ENCODE data around the gene PEF1.
A peak's percentile ranks its signal among the peaks of the same experiment; 100 is the strongest.

Gene PEF1

DNA sequence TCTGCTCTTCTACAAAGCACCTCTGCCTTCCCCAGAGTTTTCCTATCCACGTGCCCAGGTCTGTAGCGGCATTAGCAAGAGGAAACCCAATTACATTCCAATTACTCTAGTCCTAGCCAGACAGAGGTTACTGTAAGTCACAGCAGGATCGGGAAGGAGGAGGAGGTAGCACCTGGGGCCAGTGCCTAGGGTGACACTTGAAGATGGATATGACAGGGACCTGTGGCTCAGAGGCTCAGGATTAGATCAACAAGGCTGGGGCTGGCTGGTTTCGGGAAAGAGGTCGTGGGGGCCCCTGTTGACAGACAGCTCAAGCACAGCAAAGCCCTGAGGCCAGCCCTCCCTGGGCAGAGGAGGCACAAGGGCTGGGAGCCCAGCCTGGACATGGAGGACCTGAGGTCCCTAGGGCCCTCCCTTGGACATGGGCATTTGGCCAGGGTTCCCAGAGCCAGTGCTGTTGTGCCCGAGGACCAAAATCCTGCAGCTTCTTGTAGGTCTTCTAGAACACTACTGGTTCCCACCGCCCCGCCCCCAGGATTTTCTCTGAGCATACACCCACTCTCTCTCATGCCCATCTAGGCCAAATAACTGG lies 30.2 kb downstream of the PEF1 start:
- ATAC-seq (ENCODE audit: low read depth) = no peak
- Mint-ChIP-seq H3K36me3 (no peaks in the 10 kb centered on the region), H3K4me3 (no peak overlapping the region)

DNA sequence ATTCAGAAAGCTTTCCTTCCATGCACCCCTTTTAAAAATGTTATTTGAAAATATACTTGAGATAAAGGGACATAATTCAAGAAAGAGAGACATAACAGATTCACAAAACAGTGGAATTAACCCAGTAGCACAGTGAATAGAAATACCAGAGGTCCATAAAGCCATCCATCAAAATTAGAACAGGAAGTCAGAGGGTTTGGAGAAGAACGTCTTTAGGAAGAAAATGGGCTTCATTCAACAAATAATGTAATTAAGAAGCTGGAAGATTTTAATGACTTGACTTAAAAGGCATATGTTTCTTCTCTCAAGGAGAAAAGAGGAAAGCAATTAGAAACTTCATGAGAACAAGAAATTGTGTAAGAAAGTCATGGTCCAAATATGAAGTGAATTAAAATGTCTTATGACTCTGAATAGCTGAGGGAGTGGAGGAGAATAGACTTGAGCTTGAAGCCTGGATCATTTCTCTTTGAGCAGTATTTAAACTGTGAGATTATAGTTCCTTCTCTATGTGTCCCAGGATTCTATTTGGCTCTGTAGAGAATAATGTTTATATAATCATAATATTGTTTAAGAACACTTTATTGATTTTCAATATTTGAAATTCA lies 35.1 kb downstream of the PEF1 start:
- DNase-seq (ENCODE audit: low spot score in 2 of 2) (no peak), ATAC-seq (ENCODE audit: low read depth) (no peak)
- no peak overlapping the region for H3K4me3 Mint-ChIP-seq
- H3K36me3 Mint-ChIP-seq = no peaks in the 10 kb centered on the region
- peaks cover 2% of the 10 kb centered on the region for H3K27me3 Mint-ChIP-seq
- peaks cover 5% of the 10 kb centered on the region for H3K4me1 Mint-ChIP-seq
- no peaks in the 10 kb centered on the region for H3K9me3 Mint-ChIP-seq
- H3K27ac Mint-ChIP-seq = no peak overlapping the region

More for the DNA sequence above, 30.2 kb downstream of the PEF1 start:
- Mint-ChIP-seq H3K27me3 (peaks cover 17% of the 10 kb centered on the region), H3K4me1 (peaks cover 6% of the 10 kb centered on the region), H3K9me3 (no peaks in the 10 kb centered on the region), H3K27ac (no peak overlapping the region)
- no peak for DNase-seq (ENCODE audit: low spot score in 2 of 2)

DNA sequence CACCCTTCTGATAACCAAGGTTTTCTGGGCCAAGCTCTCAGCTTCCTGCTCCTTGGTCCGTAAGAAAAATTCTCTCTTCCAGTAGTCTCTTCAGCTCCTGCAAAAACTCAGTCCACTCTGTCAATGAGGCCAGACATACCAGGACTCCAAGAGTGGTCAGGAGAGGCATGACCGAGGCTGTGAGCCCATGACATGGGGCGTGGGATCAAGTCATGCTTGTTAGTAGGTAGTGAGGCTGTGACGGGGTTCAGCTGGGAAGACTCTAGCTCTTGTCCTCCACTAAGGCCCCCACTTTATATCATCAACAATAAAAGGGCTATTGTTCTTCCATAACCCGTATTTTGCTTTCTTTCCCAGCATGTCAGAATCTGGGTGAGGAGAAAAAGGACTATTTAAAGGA lies 37.3 kb downstream of the PEF1 start:
- DNase-seq (ENCODE audit: low spot score in 2 of 2) = no peak
- Mint-ChIP-seq H3K9me3 (peaks cover 2% of the 10 kb centered on the region), H3K4me1 (peaks cover 5% of the 10 kb centered on the region), H3K36me3 (no peaks in the 10 kb centered on the region), H3K27me3 (no peaks in the 10 kb centered on the region), H3K4me3 (no peak overlapping the region), H3K27ac (no peak overlapping the region)
- ATAC-seq (ENCODE audit: low read depth) = no peak

DNA sequence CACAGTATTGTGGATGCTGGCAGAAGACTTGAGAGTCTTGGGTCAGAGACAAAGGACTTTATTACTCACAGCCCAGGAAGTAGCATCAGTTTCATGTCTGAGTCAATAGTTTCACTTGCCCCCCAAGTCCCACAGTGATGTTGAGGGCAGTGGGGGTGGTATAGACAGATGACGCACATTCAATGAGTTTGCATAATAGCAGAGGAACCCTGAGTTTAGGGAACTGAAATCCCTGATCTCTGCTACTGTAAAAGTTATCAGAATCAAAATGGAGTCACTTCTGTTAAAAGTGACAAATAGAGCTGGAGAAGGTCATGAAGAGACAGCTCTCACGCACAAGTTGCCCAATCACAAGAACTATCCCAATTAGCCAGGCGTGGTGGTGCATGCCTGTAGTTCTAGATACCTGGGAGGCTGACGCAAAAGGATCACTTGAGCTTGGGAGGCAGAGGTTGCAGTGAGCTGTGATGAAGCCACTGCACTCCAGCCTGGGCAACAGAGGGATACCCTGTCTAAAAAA lies 38.7 kb downstream of the PEF1 start:
- Mint-ChIP-seq H3K36me3 (no peaks in the 10 kb centered on the region), H3K27me3 (no peaks in the 10 kb centered on the region), H3K27ac (no peak overlapping the region), H3K9me3 (peaks cover 2% of the 10 kb centered on the region), H3K4me1 (peaks cover 5% of the 10 kb centered on the region), H3K4me3 (no peak overlapping the region)
- ATAC-seq (ENCODE audit: low read depth) = peak; percentile 97
- DNase-seq (ENCODE audit: low spot score in 2 of 2) = peak in 1 of 2 donors; percentile 27

DNA sequence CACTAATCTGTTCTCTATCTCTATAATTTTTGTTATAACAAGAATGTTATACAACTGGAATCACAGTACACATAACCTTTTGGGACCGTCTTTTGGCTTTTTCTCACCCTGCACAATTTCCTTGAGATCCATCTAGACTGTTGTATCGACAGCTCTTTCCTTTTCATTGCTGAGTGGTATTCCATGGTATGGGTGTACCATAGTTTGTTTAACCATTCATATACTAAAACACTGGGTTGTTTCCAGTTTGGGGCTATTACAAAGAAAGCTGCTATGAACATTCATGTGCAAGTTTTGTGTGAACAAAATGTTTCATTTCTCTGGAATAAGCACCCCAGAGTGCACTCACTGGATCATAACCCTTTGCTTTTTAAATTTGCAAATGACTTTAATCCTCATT lies 42.6 kb downstream of the PEF1 start:
- peaks cover 5% of the 10 kb centered on the region for H3K4me1 Mint-ChIP-seq
- H3K4me3 Mint-ChIP-seq = no peak overlapping the region
- no peaks in the 10 kb centered on the region for H3K36me3 Mint-ChIP-seq
- H3K27ac Mint-ChIP-seq = no peak overlapping the region
- DNase-seq (ENCODE audit: low spot score in 2 of 2) (no peak), ATAC-seq (ENCODE audit: low read depth) (no peak)
- H3K27me3 Mint-ChIP-seq = no peaks in the 10 kb centered on the region
- peaks cover 2% of the 10 kb centered on the region for H3K9me3 Mint-ChIP-seq

DNA sequence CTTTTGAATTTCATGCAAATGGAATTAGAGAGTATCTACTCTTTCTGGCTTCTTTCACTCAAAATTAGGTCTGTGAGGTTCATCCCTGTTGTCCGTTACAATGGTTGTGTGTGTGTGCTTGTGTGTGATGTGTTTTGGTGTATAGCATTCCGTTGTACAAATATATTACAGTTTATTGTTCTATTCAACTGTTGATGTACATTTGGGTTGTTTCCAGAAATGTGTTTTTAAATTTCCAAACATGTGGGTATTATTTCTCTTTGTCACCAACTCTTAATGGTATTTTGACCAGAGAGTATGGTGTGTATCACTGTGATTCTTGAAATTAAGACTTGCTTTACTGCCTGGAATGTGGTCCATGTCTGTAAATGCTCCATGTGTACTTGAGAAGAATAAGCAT lies 44.0 kb downstream of the PEF1 start:
- Mint-ChIP-seq H3K9me3 (peaks cover 2% of the 10 kb centered on the region), H3K27me3 (peaks cover 3% of the 10 kb centered on the region), H3K4me1 (peaks cover 2% of the 10 kb centered on the region), H3K27ac (no peak overlapping the region), H3K36me3 (no peaks in the 10 kb centered on the region), H3K4me3 (no peak overlapping the region)
- no peak for DNase-seq (ENCODE audit: low spot score in 2 of 2)
- no peak for ATAC-seq (ENCODE audit: low read depth)

DNA sequence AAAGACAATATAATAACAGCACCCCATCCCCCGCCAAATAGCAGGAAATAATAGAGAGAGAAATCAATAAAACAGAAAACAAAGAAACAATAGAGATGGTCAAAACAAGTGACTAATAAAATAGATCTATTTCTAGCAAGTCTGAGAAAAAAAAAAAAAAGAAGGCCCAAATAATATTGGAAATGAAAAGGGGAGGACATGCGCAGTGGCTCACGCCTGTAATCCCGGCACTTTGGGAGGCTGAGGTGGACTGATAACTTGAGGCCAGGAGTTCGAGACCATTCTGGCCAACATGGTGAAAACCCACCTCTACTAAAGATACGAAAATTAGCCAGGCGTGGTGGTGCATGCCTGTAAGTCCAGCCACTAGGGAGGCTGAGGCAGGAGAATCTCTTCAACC lies 45.7 kb downstream of the PEF1 start:
- H3K27me3 Mint-ChIP-seq = peaks cover 3% of the 10 kb centered on the region
- no peaks in the 10 kb centered on the region for H3K36me3 Mint-ChIP-seq
- no peak overlapping the region for H3K4me3 Mint-ChIP-seq
- H3K9me3 Mint-ChIP-seq = peaks cover 2% of the 10 kb centered on the region
- DNase-seq (ENCODE audit: low spot score in 2 of 2) = no peak
- ATAC-seq (ENCODE audit: low read depth) = no peak
- no peak overlapping the region for H3K27ac Mint-ChIP-seq
- peaks cover 2% of the 10 kb centered on the region for H3K4me1 Mint-ChIP-seq

DNA sequence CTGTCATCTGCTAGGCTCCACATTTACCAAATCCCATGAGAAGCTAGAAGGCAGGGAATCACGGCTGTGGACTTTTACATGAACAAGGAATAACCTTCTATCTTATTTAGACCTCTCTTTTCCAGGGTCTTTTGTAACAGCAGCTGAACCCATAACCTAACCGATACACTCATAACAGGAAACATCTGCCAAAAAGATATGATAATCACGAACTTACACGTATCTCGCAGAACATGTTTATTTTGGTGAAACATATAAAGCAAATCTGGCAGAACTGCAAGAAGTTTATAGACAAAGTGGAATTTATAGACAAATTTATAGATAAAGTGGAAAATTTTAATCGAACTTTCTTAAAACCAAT lies 48.0 kb downstream of the PEF1 start:
- Mint-ChIP-seq H3K4me1 (peaks cover 2% of the 10 kb centered on the region), H3K9me3 (no peaks in the 10 kb centered on the region), H3K4me3 (no peak overlapping the region), H3K27me3 (peaks cover 15% of the 10 kb centered on the region), H3K36me3 (no peaks in the 10 kb centered on the region), H3K27ac (no peak overlapping the region)
- DNase-seq (ENCODE audit: low spot score in 2 of 2) (no peak), ATAC-seq (ENCODE audit: low read depth) (no peak)

DNA sequence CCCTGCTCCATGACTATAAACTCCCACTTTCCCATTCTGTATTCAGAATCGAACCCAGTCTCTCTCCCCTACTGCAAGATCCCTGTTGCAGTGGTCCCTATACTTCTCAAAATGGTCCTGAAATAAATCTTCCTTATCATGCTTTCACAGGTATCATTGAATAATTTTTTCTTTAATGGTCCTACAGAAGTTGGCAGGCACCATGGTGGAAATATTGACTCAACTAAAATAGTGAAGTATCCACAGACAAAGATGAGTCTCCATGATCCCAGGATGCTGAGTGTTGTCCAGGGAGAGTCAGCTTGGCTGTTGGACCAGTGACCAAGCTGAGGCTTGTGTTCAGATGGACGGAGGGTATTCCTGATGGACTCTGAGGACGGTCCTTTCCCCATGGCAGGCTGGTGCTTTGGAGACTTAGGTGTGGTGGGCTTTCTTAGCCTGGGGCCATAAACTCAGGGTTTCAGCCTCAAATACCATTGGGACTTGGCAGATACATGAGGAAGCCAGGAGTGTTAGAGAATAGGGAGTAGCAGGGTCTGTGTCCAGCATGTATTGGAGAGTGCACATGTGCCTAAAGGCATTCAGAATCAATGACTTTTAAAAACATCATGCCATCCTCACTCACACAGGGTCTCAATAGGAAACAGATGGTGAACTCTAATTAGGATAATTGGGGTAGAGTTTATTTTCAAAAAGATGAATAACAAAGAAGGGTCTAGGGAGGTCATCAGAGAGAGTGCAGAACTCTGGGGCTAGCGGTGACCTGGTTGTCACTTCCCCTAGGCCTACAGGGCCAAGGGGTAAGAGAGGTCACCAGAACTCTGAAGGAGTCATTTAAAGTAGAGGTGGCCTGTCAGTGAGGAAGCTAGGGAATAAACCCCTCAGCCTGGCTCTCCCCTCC lies 48.6 kb downstream of the PEF1 start:
- H3K27me3 Mint-ChIP-seq = peaks cover 18% of the 10 kb centered on the region
- no peaks in the 10 kb centered on the region for H3K9me3 Mint-ChIP-seq
- no peak overlapping the region for H3K4me3 Mint-ChIP-seq
- H3K4me1 Mint-ChIP-seq = peaks cover 2% of the 10 kb centered on the region
- ATAC-seq (ENCODE audit: low read depth) (no peak), DNase-seq (ENCODE audit: low spot score in 2 of 2) (no peak)
- no peaks in the 10 kb centered on the region for H3K36me3 Mint-ChIP-seq
- no peak overlapping the region for H3K27ac Mint-ChIP-seq

DNA sequence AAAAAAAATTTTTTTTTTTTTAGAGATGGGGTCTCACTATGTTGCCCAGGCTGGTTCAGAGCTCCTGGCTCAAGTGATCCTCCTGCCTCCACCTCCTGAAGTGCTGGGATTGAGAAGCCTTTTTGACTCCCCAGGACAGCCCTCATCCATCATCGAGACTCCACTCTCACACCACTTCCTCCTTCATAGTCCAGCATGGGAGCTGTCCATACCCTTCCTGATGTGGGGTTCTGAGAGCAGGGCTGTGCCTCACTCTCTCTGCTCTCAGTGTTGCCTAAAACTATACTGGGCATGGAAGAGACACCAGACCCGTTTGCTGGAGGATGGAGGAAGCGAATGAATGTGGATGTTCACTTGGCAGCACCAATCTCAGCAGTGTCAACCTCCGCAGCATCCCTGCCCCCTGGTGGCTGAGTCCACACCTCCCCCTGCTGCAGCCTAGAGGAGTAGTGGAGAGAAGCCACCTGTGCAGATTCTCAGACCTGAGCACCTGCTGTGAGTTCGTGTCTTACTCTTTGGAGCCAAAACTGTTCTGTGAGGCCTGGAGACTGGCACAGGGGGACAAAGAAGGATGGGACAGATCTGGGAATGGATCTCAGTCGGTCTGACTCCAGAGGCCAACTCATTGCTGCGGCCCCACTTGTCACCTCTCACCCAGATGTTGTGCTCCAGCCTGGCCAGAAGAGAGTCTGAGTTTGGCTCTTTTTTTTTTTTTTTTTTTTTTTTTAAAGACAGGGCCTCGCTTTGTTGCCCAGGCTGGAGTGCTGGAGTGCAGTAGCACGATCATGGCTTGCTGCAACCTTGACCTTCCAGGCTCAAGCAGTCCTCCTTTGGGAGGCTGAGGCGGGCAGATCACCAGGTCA lies 50.7 kb downstream of the PEF1 start:
- H3K9me3 Mint-ChIP-seq = no peaks in the 10 kb centered on the region
- H3K4me1 Mint-ChIP-seq = peaks cover 4% of the 10 kb centered on the region
- no peak overlapping the region for H3K4me3 Mint-ChIP-seq
- DNase-seq (ENCODE audit: low spot score in 2 of 2) (peak; percentile 55 to 76), ATAC-seq (ENCODE audit: low read depth) (peak; percentile 99)
- H3K27ac Mint-ChIP-seq = no peak overlapping the region
- no peaks in the 10 kb centered on the region for H3K36me3 Mint-ChIP-seq
- H3K27me3 Mint-ChIP-seq = peaks cover 21% of the 10 kb centered on the region

DNA sequence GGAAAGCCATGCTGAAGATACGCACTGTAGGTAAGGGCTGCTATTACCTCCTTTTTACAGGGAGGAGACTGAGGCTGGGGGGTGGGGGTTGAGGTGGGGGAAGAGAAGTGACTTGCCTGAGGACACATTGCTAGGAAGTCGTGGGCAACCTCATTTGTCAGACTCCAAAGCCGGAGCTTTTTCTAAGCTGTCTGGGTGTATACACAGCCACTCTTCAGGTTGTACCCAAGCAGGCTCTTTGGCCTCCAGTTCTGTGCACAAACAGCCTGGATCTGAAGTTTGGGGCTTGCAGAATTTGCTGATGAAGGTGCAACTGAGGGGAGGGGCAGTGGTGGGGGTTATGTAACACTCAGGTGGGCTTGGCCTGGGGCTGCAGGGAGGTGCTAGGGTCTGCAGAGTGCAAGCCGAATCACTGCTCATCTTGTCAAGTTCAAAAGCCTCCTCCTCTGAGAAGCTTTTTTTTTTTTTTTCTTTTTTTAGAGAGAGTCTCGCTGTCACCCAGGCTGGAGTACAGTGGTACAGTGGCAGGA lies 51.5 kb downstream of the PEF1 start:
- no peak for DNase-seq (ENCODE audit: low spot score in 2 of 2)
- no peak for ATAC-seq (ENCODE audit: low read depth)
- Mint-ChIP-seq H3K36me3 (no peaks in the 10 kb centered on the region), H3K4me1 (peaks cover 6% of the 10 kb centered on the region), H3K27ac (no peak overlapping the region), H3K27me3 (peaks cover 22% of the 10 kb centered on the region), H3K4me3 (no peak overlapping the region), H3K9me3 (no peaks in the 10 kb centered on the region)

DNA sequence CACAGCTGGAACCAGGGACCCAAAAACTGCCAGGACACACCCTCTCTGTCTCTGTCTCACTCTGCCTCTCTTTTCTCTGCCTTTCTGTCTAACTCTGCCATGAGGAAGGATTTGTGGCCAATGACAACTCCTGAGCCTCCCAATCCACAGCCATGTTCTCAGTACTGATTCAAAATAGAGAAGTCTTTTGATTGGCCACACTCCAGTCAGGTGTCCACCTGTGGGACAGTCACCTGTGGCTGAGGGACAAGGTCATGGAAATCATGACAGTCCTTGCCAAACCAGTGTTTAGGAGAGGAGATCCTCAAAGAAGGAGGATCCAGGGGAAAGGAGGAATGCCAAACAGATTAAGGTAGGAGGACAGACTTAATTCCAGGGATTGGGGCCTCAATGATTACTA lies 52.5 kb downstream of the PEF1 start:
- H3K36me3 Mint-ChIP-seq = no peaks in the 10 kb centered on the region
- DNase-seq (ENCODE audit: low spot score in 2 of 2) (no peak), ATAC-seq (ENCODE audit: low read depth) (no peak)
- H3K4me1 Mint-ChIP-seq = peaks cover 7% of the 10 kb centered on the region
- H3K4me3 Mint-ChIP-seq = no peak overlapping the region
- no peaks in the 10 kb centered on the region for H3K9me3 Mint-ChIP-seq
- H3K27me3 Mint-ChIP-seq = peaks cover 25% of the 10 kb centered on the region
- H3K27ac Mint-ChIP-seq = no peak overlapping the region

DNA sequence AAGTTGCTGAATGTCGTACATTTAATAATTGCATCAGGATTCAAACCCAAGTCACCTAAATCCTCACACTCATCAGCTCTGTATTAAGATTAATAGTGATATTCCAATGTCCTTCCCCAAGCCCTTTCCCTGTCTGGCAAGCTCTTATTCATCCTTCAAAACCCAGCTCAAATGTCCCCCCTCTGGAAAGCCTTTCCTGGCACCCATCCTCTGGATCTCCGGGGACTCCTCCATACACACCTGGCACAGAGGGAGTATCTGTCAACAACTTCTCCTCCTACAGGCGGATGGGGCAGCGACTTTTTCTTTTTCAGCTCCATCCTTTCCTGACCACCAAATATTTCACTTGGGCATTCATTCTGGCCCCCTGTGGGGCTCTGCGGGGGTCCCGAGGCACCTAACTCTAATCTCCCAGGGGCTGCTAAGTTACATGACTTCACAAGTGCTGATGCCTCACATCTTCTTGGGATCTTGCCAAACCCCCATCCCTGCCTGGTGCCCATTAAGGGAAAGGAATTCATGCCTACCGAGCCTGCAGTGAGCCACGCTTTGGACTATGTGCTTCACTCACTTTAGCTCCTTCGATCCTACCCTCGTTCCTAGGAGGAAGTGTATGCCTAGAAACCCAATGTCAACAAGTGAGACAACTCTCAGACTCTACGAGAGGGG lies 53.1 kb downstream of the PEF1 start:
- DNase-seq (ENCODE audit: low spot score in 2 of 2) = no peak
- peaks cover 25% of the 10 kb centered on the region for H3K27me3 Mint-ChIP-seq
- no peak for ATAC-seq (ENCODE audit: low read depth)

More for the DNA sequence above, 53.1 kb downstream of the PEF1 start:
- no peak overlapping the region for H3K4me3 Mint-ChIP-seq
- no peaks in the 10 kb centered on the region for H3K36me3 Mint-ChIP-seq
- no peak overlapping the region for H3K27ac Mint-ChIP-seq
- H3K4me1 Mint-ChIP-seq = peaks cover 4% of the 10 kb centered on the region
- H3K9me3 Mint-ChIP-seq = no peaks in the 10 kb centered on the region

Measured in memory B cell (primary cell).